Thyroid gland (tissue), 4 donors: ENCODE results near the gene OTULIN. TPM values are rescaled to one million over a fixed set of nuclear protein-coding genes. Genes with fewer than 3 reads are reported as not detected.

Source experiments
- DNase-seq, 2 donors: peaks; one replicate each; pipeline ENCODE4 v3.0.0-alpha.2; 2019
- H3K27ac ChIP-seq, 3 donors: fragments of 200-600 bp; sonication (generic); 1 replicate in 2 of 3; 2 replicates in 1 of 3; pipeline ENCODE4 v1.5.1; 2016 to 2019; ENCODE audit warnings: mild to moderate bottlenecking in 1 of 3, moderate library complexity in 1 of 3
- H3K27me3 ChIP-seq: fragments of 200-600 bp; sonication (generic); one replicate; pipeline ENCODE4 v1.5.1; 2019
- H3K36me3 ChIP-seq, 2 donors: fragments of 200-600 bp; sonication (generic); one replicate each; pipeline ENCODE4 v1.5.1; 2016 to 2019
- H3K4me1 ChIP-seq, 2 donors: fragments of 200-600 bp; sonication (generic); one replicate each; pipeline ENCODE4 v1.5.1; 2017 to 2019
- H3K4me3 ChIP-seq, 3 donors: fragments of 200-600 bp; sonication (generic); replicated peaks in 1 of 3; 1 replicate in 2 of 3; 2 replicates in 1 of 3; pipeline ENCODE4 v1.5.1; 2016; ENCODE audit warnings: mild to moderate bottlenecking in 1 of 3
- H3K9me3 ChIP-seq: fragments of 200-600 bp; sonication (generic); one replicate; pipeline ENCODE4 v1.5.1; 2017
- CTCF ChIP-seq, 6 experiments: fragments of 200-600 bp in 3 of 6; fragments of 450-650 bp in 3 of 6; sonication (generic) in 3 of 6; IDR thresholded peaks; one replicate each; pipeline ENCODE4 v1.5.1; 2016 to 2019; ENCODE audit warnings: antibody characterized with exemption in 6 of 6, mild to moderate bottlenecking in 2 of 6, inconsistent platforms in 1 of 6, moderate library complexity in 1 of 6
- POLR2A ChIP-seq, 2 donors: fragments of 450-650 bp; IDR thresholded peaks; one replicate each; pipeline ENCODE4 v1.6.1; 2017; ENCODE audit warnings: antibody characterized with exemption in 2 of 2, mild to moderate bottlenecking in 2 of 2, moderate library complexity in 1 of 2
- WGBS, 2 donors: methylation state at CpG; one replicate each; pipeline ENCODE4 v1.1.5; 2017; 5-methylcytosine and 5-hydroxymethylcytosine counted together
- intact Hi-C: fragments of 100-400 bp; cut with DNase I; formaldehyde crosslinking; loops from one replicate; pipeline ENCODE4 v1.15.1; 2023
- total RNA-seq, 4 donors: library from RNA; depleted of rRNA; stranded (reverse); fragments of >200 nt; gene quantifications; one replicate each; pipeline ENCODE4 v1.2.3, GENCODE V29; 2016

OTULIN gene
- total RNA-seq, 4 donors from 2014 or later: 18.0 to 42.7 (median 30.7) TPM

DNA sequence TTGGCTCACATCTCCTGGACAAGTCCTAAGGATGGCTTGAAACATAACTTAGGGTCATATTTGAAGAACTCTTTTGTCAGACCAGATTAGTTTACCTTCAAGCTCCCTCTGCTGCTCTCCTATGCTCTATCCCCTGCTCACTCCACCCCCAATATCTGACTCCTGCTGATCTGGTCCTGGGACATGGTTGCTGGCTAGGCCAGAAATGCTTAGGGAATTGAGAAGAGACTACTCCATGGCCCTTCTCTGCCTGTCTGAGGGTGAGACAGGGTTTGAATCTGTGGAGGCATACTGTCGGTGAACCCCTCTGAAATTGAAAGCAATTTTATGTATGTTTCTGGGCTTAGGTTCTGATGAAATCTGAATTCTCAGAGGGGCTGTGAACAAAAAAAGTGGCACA is 3.3 kb downstream of the OTULIN start:
- no peaks in the 10 kb centered on the region for H3K27me3 ChIP-seq
- peaks cover 18 to 33% of the 10 kb centered on the region in 2 donors for H3K4me1 ChIP-seq
- H3K27ac ChIP-seq: no peak overlapping the region
- TF ChIP-seq CTCF (IDR thresholded peaks at IDR 0.05): no peak
- intact Hi-C loops: no loop called here
- H3K4me3 ChIP-seq: no peak overlapping the region
- 88 to 100% methylated on average over 1 of the region's 1 CpG for WGBS, 2 donors
- no peaks in the 10 kb centered on the region for H3K9me3 ChIP-seq
- H3K36me3 ChIP-seq: no peaks in the 10 kb centered on the region
- DNase-seq: no peak

DNA sequence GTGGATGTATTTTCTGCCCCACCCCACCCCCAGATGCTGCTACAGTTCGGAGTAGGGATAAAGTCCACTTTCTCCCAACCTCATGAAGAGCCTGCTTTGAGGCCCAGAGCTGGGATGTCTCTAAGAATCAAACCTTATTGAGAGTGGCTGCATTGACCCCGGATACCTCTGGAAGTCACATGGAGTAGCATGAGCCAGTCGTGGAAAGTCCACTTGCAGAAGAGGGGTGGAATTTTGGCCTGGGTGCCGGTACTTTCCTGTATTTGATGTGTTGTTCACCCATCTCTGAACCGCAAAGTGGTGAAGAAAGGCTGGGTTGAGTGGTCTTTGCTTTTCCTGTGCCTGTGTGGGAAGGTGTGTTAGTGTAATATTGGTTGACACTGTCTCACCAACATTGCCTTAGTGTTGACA is 3.7 kb downstream of the OTULIN start:
- intact Hi-C loops: no loop called here
- Histone ChIP-seq H3K27ac (no peak overlapping the region), H3K9me3 (no peaks in the 10 kb centered on the region), H3K27me3 (no peaks in the 10 kb centered on the region), H3K36me3 (no peaks in the 10 kb centered on the region), H3K4me3 (no peak overlapping the region), H3K4me1 (peaks cover 18 to 31% of the 10 kb centered on the region in 2 donors)
- no peak for DNase-seq
- TF ChIP-seq POLR2A (IDR thresholded peaks at IDR 0.05) (no peak), CTCF (IDR thresholded peaks at IDR 0.05) (no peak)
- WGBS, 2 donors: 69 to 71% methylated on average over 5 of the region's 5 CpGs

DNA sequence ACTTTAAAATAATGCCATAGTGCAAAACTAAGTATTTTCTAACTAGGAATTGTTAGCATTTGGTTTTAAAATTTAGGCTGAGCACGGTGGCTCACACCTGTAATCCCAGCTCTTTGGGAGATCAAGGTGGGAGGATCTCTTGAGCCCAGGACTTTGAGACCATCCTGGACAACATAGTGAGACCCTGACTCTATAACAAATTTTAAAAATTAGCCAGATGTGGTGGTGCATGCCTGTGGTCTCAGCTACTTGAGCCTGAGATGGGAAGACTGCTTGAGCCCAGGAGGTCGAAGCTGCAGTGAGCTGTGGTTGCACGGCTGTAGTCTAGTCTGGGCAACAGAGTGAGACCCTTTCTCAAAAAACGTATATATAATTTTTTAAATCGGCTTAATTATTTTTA is 4.9 kb downstream of the OTULIN start:
- intact Hi-C loops: no loop called here
- Histone ChIP-seq H3K9me3 (no peaks in the 10 kb centered on the region), H3K27me3 (no peaks in the 10 kb centered on the region), H3K4me1 (peaks cover 18 to 27% of the 10 kb centered on the region in 2 donors), H3K27ac (no peak overlapping the region), H3K4me3 (no peak overlapping the region), H3K36me3 (no peaks in the 10 kb centered on the region)
- no peak for TF ChIP-seq CTCF (IDR thresholded peaks at IDR 0.05)
- no peak for TF ChIP-seq POLR2A (IDR thresholded peaks at IDR 0.05)
- WGBS, 2 donors: 94 to 98% methylated on average over 5 of the region's 5 CpGs
- no peak for DNase-seq

DNA sequence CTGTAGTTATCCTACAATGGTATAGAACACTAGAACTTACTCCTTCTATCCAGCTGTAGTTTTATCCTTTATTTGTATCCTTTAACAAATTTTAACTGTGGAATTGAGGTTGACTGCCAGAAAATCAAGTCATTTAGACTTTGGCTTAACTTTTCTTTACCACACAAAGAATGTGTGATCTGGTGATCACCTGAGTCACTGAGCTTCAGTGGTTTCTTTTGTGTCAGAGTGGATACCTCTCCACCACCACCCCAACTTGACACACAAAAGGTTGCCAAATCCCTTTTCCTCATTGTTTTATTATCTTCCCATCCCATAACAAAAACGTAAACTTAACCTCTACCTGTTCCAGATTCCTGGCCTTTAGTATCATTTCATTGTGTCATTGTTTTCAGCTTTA is 5.5 kb downstream of the OTULIN start:
- intact Hi-C loops: no loop called here
- Histone ChIP-seq H3K9me3 (no peaks in the 10 kb centered on the region), H3K4me3 (no peak overlapping the region), H3K27me3 (no peaks in the 10 kb centered on the region), H3K27ac (no peak overlapping the region), H3K4me1 (peaks cover 18 to 27% of the 10 kb centered on the region in 2 donors), H3K36me3 (no peaks in the 10 kb centered on the region)
- no peak for DNase-seq
- WGBS, 2 donors: 79 to 89% methylated on average over 1 of the region's 1 CpG
- TF ChIP-seq POLR2A (IDR thresholded peaks at IDR 0.05): no peak
- TF ChIP-seq CTCF (IDR thresholded peaks at IDR 0.05): no peak

DNA sequence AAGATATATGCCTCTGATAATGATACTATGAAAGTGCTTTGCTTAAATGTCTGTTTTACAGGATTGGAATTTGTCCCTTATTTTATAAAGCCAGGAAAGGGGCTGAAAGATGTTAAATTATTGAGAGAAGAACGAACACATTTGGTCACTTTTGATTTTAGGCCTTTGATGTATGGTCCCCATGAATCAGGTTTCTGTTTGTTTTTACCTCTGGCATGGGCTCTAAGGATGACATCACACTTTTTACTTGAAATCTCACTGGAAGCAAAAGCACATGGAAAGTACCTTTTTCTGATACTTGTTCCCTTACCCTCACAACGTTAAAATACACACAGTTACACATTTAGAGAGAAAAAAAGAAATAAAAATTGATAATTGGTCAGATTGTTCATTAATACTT is 6.9 kb downstream of the OTULIN start:
- no peaks in the 10 kb centered on the region for H3K27me3 ChIP-seq
- no peak for TF ChIP-seq CTCF (IDR thresholded peaks at IDR 0.05)
- TF ChIP-seq POLR2A (IDR thresholded peaks at IDR 0.05): no peak
- DNase-seq: no peak
- 50 to 66% methylated on average over 2 of the region's 2 CpGs for WGBS, 2 donors
- H3K27ac ChIP-seq: no peak overlapping the region
- no peak overlapping the region for H3K4me3 ChIP-seq
- no peaks in the 10 kb centered on the region for H3K9me3 ChIP-seq
- peaks cover 11 to 31% of the 10 kb centered on the region in 2 donors for H3K4me1 ChIP-seq
- H3K36me3 ChIP-seq: no peaks in the 10 kb centered on the region
- intact Hi-C loops: no loop called here
